Suprapubic skin (tissue), 4 donors: ENCODE results near the gene C16orf90. TPM values are rescaled to one million over a fixed set of nuclear protein-coding genes. Genes with fewer than 3 reads are reported as not detected.

Experiments
- DNase-seq, 2 donors: peaks; one replicate each; pipeline ENCODE4 v3.0.0-alpha.2; 2019; ENCODE audit warnings: low spot score in 2 of 2
- H3K27ac ChIP-seq: fragments of 200-600 bp; sonication (generic); one replicate; pipeline ENCODE4 v1.5.1; 2019
- H3K27me3 ChIP-seq: fragments of 200-600 bp; sonication (generic); one replicate; pipeline ENCODE4 v1.5.1; 2019
- H3K36me3 ChIP-seq: fragments of 200-600 bp; sonication (generic); one replicate; pipeline ENCODE4 v1.5.1; 2019
- H3K4me1 ChIP-seq: fragments of 200-600 bp; sonication (generic); one replicate; pipeline ENCODE4 v1.5.1; 2019
- H3K4me3 ChIP-seq: fragments of 200-600 bp; sonication (generic); one replicate; pipeline ENCODE4 v1.5.1; 2019; ENCODE audit warnings: mild to moderate bottlenecking
- H3K9me3 ChIP-seq: fragments of 200-600 bp; sonication (generic); one replicate; pipeline ENCODE4 v1.5.1; 2019
- CTCF ChIP-seq, 2 donors: fragments of 200-600 bp in 1 of 2; fragments of 450-650 bp in 1 of 2; sonication (generic) in 1 of 2; IDR thresholded peaks; one replicate each; pipeline ENCODE4 v1.5.1; 2016 to 2019; ENCODE audit warnings: antibody characterized with exemption in 2 of 2, mild to moderate bottlenecking in 1 of 2, moderate library complexity in 1 of 2
- EP300 ChIP-seq: sonication (generic); formaldehyde crosslinking; IDR thresholded peaks from one replicate; pipeline ENCODE4 v1.6.1; 2017; ENCODE audit warnings: antibody characterized with exemption
- POLR2A ChIP-seq, 2 donors: fragments of 450-650 bp; IDR thresholded peaks; one replicate each; pipeline ENCODE4 v1.6.1; 2017; ENCODE audit warnings: antibody characterized with exemption in 2 of 2, mild to moderate bottlenecking in 2 of 2, moderate library complexity in 2 of 2
- POLR2AphosphoS5 ChIP-seq, 3 donors: sonication (generic); formaldehyde crosslinking; IDR thresholded peaks; one replicate each; pipeline ENCODE4 v1.6.1; 2017; ENCODE audit warnings: antibody characterized with exemption in 3 of 3
- WGBS: methylation state at CpG from one replicate; pipeline ENCODE4 v1.1.5; 2018; 5-methylcytosine and 5-hydroxymethylcytosine counted together
- total RNA-seq, 4 donors: library from RNA; depleted of rRNA; stranded (reverse); fragments of >200 nt; gene quantifications; one replicate each; pipeline ENCODE4 v1.1.0, GENCODE V29; 2016

C16orf90 gene
- total RNA-seq, 4 donors from 2014 or later = not detected

- DNase-seq = no peak
- Histone ChIP-seq H3K9me3 (no peaks in the 10 kb centered on the region), H3K4me3 (no peak overlapping the region), H3K27me3 (no peaks in the 10 kb centered on the region), H3K36me3 (peaks cover 7% of the 10 kb centered on the region), H3K4me1 (peaks cover 18% of the 10 kb centered on the region), H3K27ac (no peak overlapping the region)
- WGBS = 85% methylated on average over 10 of the region's 10 CpGs
- TF ChIP-seq CTCF (IDR thresholded peaks at IDR 0.05) (no peak), POLR2AphosphoS5 (IDR thresholded peaks at IDR 0.05) (no peak)
These were observed 22.3 kb downstream of the C16orf90 start for GRCh38 chr16:3472878-3473595.

- Histone ChIP-seq H3K4me3 (no peak overlapping the region), H3K4me1 (peaks cover 27% of the 10 kb centered on the region), H3K27me3 (no peaks in the 10 kb centered on the region), H3K9me3 (no peaks in the 10 kb centered on the region), H3K27ac (no peak overlapping the region), H3K36me3 (peaks cover 12% of the 10 kb centered on the region)
- TF ChIP-seq EP300 = no peak
- no peak for TF ChIP-seq CTCF (IDR thresholded peaks at IDR 0.05)
- TF ChIP-seq POLR2AphosphoS5 (IDR thresholded peaks at IDR 0.05) = no peak
- no peak for TF ChIP-seq POLR2A (IDR thresholded peaks at IDR 0.05)
- DNase-seq = no peak
- WGBS = 80% methylated on average over 14 of the region's 20 CpGs
These were observed 23.6 kb downstream of the C16orf90 start for GRCh38 chr16:3471518-3472176.

GRCh38 chr16:3470723-3471122 is 24.6 kb downstream of the C16orf90 start:
- Histone ChIP-seq H3K4me1 (peaks cover 27% of the 10 kb centered on the region), H3K27me3 (no peaks in the 10 kb centered on the region), H3K36me3 (peaks cover 13% of the 10 kb centered on the region), H3K9me3 (no peaks in the 10 kb centered on the region), H3K27ac (no peak overlapping the region), H3K4me3 (no peak overlapping the region)
- TF ChIP-seq POLR2AphosphoS5 (IDR thresholded peaks at IDR 0.05) (no peak), CTCF (IDR thresholded peaks at IDR 0.05) (no peak), POLR2A (IDR thresholded peaks at IDR 0.05) (no peak), EP300 (no peak)
- WGBS = 90% methylated on average over 9 of the region's 9 CpGs
- DNase-seq = no peak

GRCh38 chr16:3469736-3470135 is 25.6 kb downstream of the C16orf90 start:
- Histone ChIP-seq H3K4me3 (no peak overlapping the region), H3K9me3 (no peaks in the 10 kb centered on the region), H3K27ac (no peak overlapping the region), H3K36me3 (peaks cover 12% of the 10 kb centered on the region), H3K27me3 (no peaks in the 10 kb centered on the region), H3K4me1 (peaks cover 27% of the 10 kb centered on the region)
- TF ChIP-seq EP300 = no peak
- no peak for TF ChIP-seq POLR2A (IDR thresholded peaks at IDR 0.05)
- no peak for TF ChIP-seq CTCF (IDR thresholded peaks at IDR 0.05)
- TF ChIP-seq POLR2AphosphoS5 (IDR thresholded peaks at IDR 0.05) = no peak
- no CpG with 5 or more reads among the region's 7 CpGs for WGBS
- no peak for DNase-seq

GRCh38 chr16:3468501-3468900 is 26.8 kb downstream of the C16orf90 start:
- H3K27ac ChIP-seq = no peak overlapping the region
- no peaks in the 10 kb centered on the region for H3K27me3 ChIP-seq
- H3K4me1 ChIP-seq = peaks cover 35% of the 10 kb centered on the region
- no peak overlapping the region for H3K4me3 ChIP-seq
- no peaks in the 10 kb centered on the region for H3K9me3 ChIP-seq
- H3K36me3 ChIP-seq = peaks cover 12% of the 10 kb centered on the region
- DNase-seq = no peak
- TF ChIP-seq POLR2A (IDR thresholded peaks at IDR 0.05) (no peak), EP300 (no peak), POLR2AphosphoS5 (IDR thresholded peaks at IDR 0.05) (no peak), CTCF (IDR thresholded peaks at IDR 0.05) (no peak)
- 71% methylated on average over 15 of the region's 15 CpGs for WGBS
